Measurements from ENCODE around the gene PTPRQ.

PTPRQ gene

GRCh38 chr12:80485222-80485987, 41.4 kb downstream of the PTPRQ start:
- Mint-ChIP-seq H3K27me3 (no peaks in the 10 kb centered on the region), H3K36me3 (ENCODE audit: insufficient read depth) (no peaks in the 10 kb centered on the region), H3K4me3 (no peak overlapping the region), H3K27ac (no peak overlapping the region), H3K9me3 (no peaks in the 10 kb centered on the region), H3K4me1 (ENCODE audit: low read depth in 2 of 2) (no peaks in the 10 kb centered on the region)
- no peak for DNase-seq
- ATAC-seq (replicated peaks): no peak

- H3K36me3 Mint-ChIP-seq (ENCODE audit: insufficient read depth): no peaks in the 10 kb centered on the region
- no peak overlapping the region for H3K27ac Mint-ChIP-seq
- H3K27me3 Mint-ChIP-seq: no peaks in the 10 kb centered on the region
- H3K9me3 Mint-ChIP-seq: no peaks in the 10 kb centered on the region
- no peak for ATAC-seq (replicated peaks)
- no peak for DNase-seq
- H3K4me3 Mint-ChIP-seq: no peak overlapping the region
- no peaks in the 10 kb centered on the region for H3K4me1 Mint-ChIP-seq (ENCODE audit: low read depth in 2 of 2)
Observed at GRCh38 chr12:80490329-80490728, 46.3 kb downstream of the PTPRQ start.

GRCh38 chr12:80491166-80491565, 47.1 kb downstream of the PTPRQ start:
- DNase-seq (no peak), ATAC-seq (replicated peaks) (no peak)
- Mint-ChIP-seq H3K4me1 (ENCODE audit: low read depth in 2 of 2) (no peaks in the 10 kb centered on the region), H3K36me3 (ENCODE audit: insufficient read depth) (no peaks in the 10 kb centered on the region), H3K9me3 (no peaks in the 10 kb centered on the region), H3K27me3 (no peaks in the 10 kb centered on the region), H3K27ac (no peak overlapping the region), H3K4me3 (no peak overlapping the region)

- ATAC-seq (replicated peaks) (no peak), DNase-seq (no peak)
- Mint-ChIP-seq H3K36me3 (ENCODE audit: insufficient read depth) (no peaks in the 10 kb centered on the region), H3K4me1 (ENCODE audit: low read depth in 2 of 2) (no peaks in the 10 kb centered on the region), H3K27ac (no peak overlapping the region), H3K9me3 (peaks cover 2 to 8% of the 10 kb centered on the region in 2 donors), H3K4me3 (no peak overlapping the region), H3K27me3 (no peaks in the 10 kb centered on the region)
Observed at GRCh38 chr12:80493466-80493865, 49.4 kb downstream of the PTPRQ start.

GRCh38 chr12:80494836-80495235, 50.8 kb downstream of the PTPRQ start:
- Mint-ChIP-seq H3K27ac (no peak overlapping the region), H3K27me3 (no peaks in the 10 kb centered on the region)
- no peak for ATAC-seq (replicated peaks)

GRCh38 chr12:80498059-80498728, 54.2 kb downstream of the PTPRQ start:
- H3K4me1 Mint-ChIP-seq (ENCODE audit: low read depth in 2 of 2): no peaks in the 10 kb centered on the region
- H3K36me3 Mint-ChIP-seq (ENCODE audit: insufficient read depth): no peaks in the 10 kb centered on the region
- ATAC-seq (replicated peaks) (no peak), DNase-seq (no peak)
- H3K4me3 Mint-ChIP-seq: no peak overlapping the region
- peaks cover 2 to 8% of the 10 kb centered on the region in 2 donors for H3K9me3 Mint-ChIP-seq
- no peak overlapping the region for H3K27ac Mint-ChIP-seq
- no peaks in the 10 kb centered on the region for H3K27me3 Mint-ChIP-seq

More at GRCh38 chr12:80494836-80495235, 50.8 kb downstream of the PTPRQ start:
- Mint-ChIP-seq H3K9me3 (peaks cover 2 to 8% of the 10 kb centered on the region in 2 donors), H3K36me3 (ENCODE audit: insufficient read depth) (no peaks in the 10 kb centered on the region), H3K4me1 (ENCODE audit: low read depth in 2 of 2) (no peaks in the 10 kb centered on the region), H3K4me3 (no peak overlapping the region)
- DNase-seq: no peak

GRCh38 chr12:80504389-80505163, 60.5 kb downstream of the PTPRQ start:
- DNase-seq (no peak), ATAC-seq (replicated peaks) (no peak)
- Mint-ChIP-seq H3K27me3 (no peaks in the 10 kb centered on the region), H3K4me1 (ENCODE audit: low read depth in 2 of 2) (no peaks in the 10 kb centered on the region), H3K36me3 (ENCODE audit: insufficient read depth) (peaks cover 4% of the 10 kb centered on the region), H3K4me3 (no peak overlapping the region), H3K27ac (no peak overlapping the region), H3K9me3 (no peaks in the 10 kb centered on the region)

GRCh38 chr12:80509781-80510556, 65.9 kb downstream of the PTPRQ start:
- ATAC-seq (replicated peaks) (no peak), DNase-seq (no peak)
- Mint-ChIP-seq H3K27me3 (no peaks in the 10 kb centered on the region), H3K4me3 (no peak overlapping the region), H3K27ac (no peak overlapping the region), H3K4me1 (ENCODE audit: low read depth in 2 of 2) (no peaks in the 10 kb centered on the region), H3K9me3 (peaks cover 4 to 5% of the 10 kb centered on the region in 2 donors), H3K36me3 (ENCODE audit: insufficient read depth) (peaks cover 4% of the 10 kb centered on the region)

- no peak overlapping the region for H3K27ac Mint-ChIP-seq
- peaks cover 8 to 10% of the 10 kb centered on the region in 2 donors for H3K9me3 Mint-ChIP-seq
- DNase-seq (no peak), ATAC-seq (replicated peaks) (no peak)
- H3K4me3 Mint-ChIP-seq: no peak overlapping the region
- H3K4me1 Mint-ChIP-seq (ENCODE audit: low read depth in 2 of 2): no peaks in the 10 kb centered on the region
- H3K36me3 Mint-ChIP-seq (ENCODE audit: insufficient read depth): peaks cover 3% of the 10 kb centered on the region
- no peaks in the 10 kb centered on the region for H3K27me3 Mint-ChIP-seq
Observed at GRCh38 chr12:80512781-80513180, 68.7 kb downstream of the PTPRQ start.

- Mint-ChIP-seq H3K36me3 (ENCODE audit: insufficient read depth) (no peaks in the 10 kb centered on the region), H3K9me3 (peaks cover 12 to 14% of the 10 kb centered on the region in 2 donors), H3K4me3 (no peak overlapping the region), H3K4me1 (ENCODE audit: low read depth in 2 of 2) (no peaks in the 10 kb centered on the region), H3K27ac (no peak overlapping the region), H3K27me3 (no peaks in the 10 kb centered on the region)
- ATAC-seq (replicated peaks) (no peak), DNase-seq (no peak)
Observed at GRCh38 chr12:80513211-80513610, 69.2 kb downstream of the PTPRQ start.

- H3K27me3 Mint-ChIP-seq: no peaks in the 10 kb centered on the region
- no peak for DNase-seq
- H3K9me3 Mint-ChIP-seq: peaks cover 11 to 12% of the 10 kb centered on the region in 2 donors
Observed at GRCh38 chr12:80517655-80518054, 73.6 kb downstream of the PTPRQ start.

GRCh38 chr12:80531646-80532045, 87.6 kb downstream of the PTPRQ start:
- H3K4me3 Mint-ChIP-seq: no peak overlapping the region
- ATAC-seq (replicated peaks): no peak
- no peaks in the 10 kb centered on the region for H3K27me3 Mint-ChIP-seq
- H3K27ac Mint-ChIP-seq: no peak overlapping the region
- H3K4me1 Mint-ChIP-seq (ENCODE audit: low read depth in 2 of 2): no peaks in the 10 kb centered on the region
- no peak for DNase-seq
- H3K9me3 Mint-ChIP-seq: peaks cover 0 to 2% of the 10 kb centered on the region in 2 donors
- no peaks in the 10 kb centered on the region for H3K36me3 Mint-ChIP-seq (ENCODE audit: insufficient read depth)

More at GRCh38 chr12:80517655-80518054, 73.6 kb downstream of the PTPRQ start:
- Mint-ChIP-seq H3K4me3 (no peak overlapping the region), H3K4me1 (ENCODE audit: low read depth in 2 of 2) (no peaks in the 10 kb centered on the region), H3K36me3 (ENCODE audit: insufficient read depth) (no peaks in the 10 kb centered on the region), H3K27ac (no peak overlapping the region)
- no peak for ATAC-seq (replicated peaks)

- H3K27ac Mint-ChIP-seq: no peak overlapping the region
- no peaks in the 10 kb centered on the region for H3K9me3 Mint-ChIP-seq
- H3K4me1 Mint-ChIP-seq (ENCODE audit: low read depth in 2 of 2): no peaks in the 10 kb centered on the region
- no peaks in the 10 kb centered on the region for H3K36me3 Mint-ChIP-seq (ENCODE audit: insufficient read depth)
- H3K4me3 Mint-ChIP-seq: no peak overlapping the region
- DNase-seq: no peak
- no peak for ATAC-seq (replicated peaks)
- H3K27me3 Mint-ChIP-seq: no peaks in the 10 kb centered on the region
Observed at GRCh38 chr12:80539029-80539428, 95.0 kb downstream of the PTPRQ start.
